WTC11 (cell line): ENCODE measurements around the gene ARRDC1. TPM values are rescaled to one million over a fixed set of nuclear protein-coding genes. Genes with fewer than 3 reads are reported as not detected.

Experiments used
- ATAC-seq: fragments of 200-7000 bp; cut with Tn5 transposase; 2 replicates; pipeline ENCODE4 v1.10.0; 2021; ENCODE audit warnings: mild to moderate bottlenecking, moderate library complexity
- CTCF ChIA-PET: fragments of 300-600 bp; sonication (Branson Sonifier 250); formaldehyde crosslinking; loops from one replicate; lab custom pipeline; 2021; ENCODE audit warnings: antibody characterized with exemption; lab: Charles Lee
- POLR2A ChIA-PET: fragments of 350-600 bp; sonication (Branson Sonifier 250); formaldehyde crosslinking; loops from one replicate; lab custom pipeline; 2021; ENCODE audit warnings: antibody characterized with exemption; lab: Charles Lee
- DNase-seq: peaks from one replicate; pipeline ENCODE4 v3.0.0; 2021; ENCODE audit warnings: low spot score
- H3K27ac Mint-ChIP-seq: 2 replicates; pipeline ENCODE4 v1.8.0; 2021; ENCODE audit warnings: mixed read lengths
- H3K27me3 Mint-ChIP-seq: 2 replicates; pipeline ENCODE4 v1.8.0; 2021; ENCODE audit warnings: low read depth, mild to moderate bottlenecking, moderate library complexity, mixed read lengths
- H3K36me3 Mint-ChIP-seq: 2 replicates; pipeline ENCODE4 v1.8.0; 2021; ENCODE audit warnings: mixed read lengths
- H3K4me1 Mint-ChIP-seq: 2 replicates; pipeline ENCODE4 v1.8.0; 2022; ENCODE audit warnings: mixed read lengths
- H3K4me3 Mint-ChIP-seq: 2 replicates; pipeline ENCODE4 v1.8.0; 2021; ENCODE audit warnings: mild to moderate bottlenecking, moderate library complexity, mixed read lengths
- H3K9me3 Mint-ChIP-seq: 2 replicates; pipeline ENCODE4 v1.8.0; 2021; ENCODE audit warnings: mixed read lengths
- CBFB ChIP-seq: sonication (generic); formaldehyde crosslinking; IDR thresholded peaks from 2 replicates; pipeline ENCODE4 v1.8.1; 2022; ENCODE audit warnings: mild to moderate bottlenecking, low read depth, missing genetic modification reagents
- CREM ChIP-seq: sonication (generic); formaldehyde crosslinking; IDR thresholded peaks from 2 replicates; pipeline ENCODE4 v1.8.1; 2022; ENCODE audit warnings: mild to moderate bottlenecking, missing genetic modification reagents, moderate library complexity
- CTCF ChIP-seq: fragments of 200-600 bp; IDR thresholded peaks from 2 replicates; pipeline ENCODE4 v1.8.0; 2022; ENCODE audit warnings: antibody characterized with exemption
- FOXK1 ChIP-seq: sonication (generic); formaldehyde crosslinking; IDR thresholded peaks from 2 replicates; pipeline ENCODE4 v1.8.0; 2022; ENCODE audit warnings: mild to moderate bottlenecking, moderate library complexity, missing genetic modification reagents
- FOXP1 ChIP-seq: sonication (generic); formaldehyde crosslinking; IDR thresholded peaks from 2 replicates; pipeline ENCODE4 v1.8.0; 2022; ENCODE audit warnings: missing genetic modification reagents, mild to moderate bottlenecking, moderate library complexity, borderline replicate concordance
- IRF1 ChIP-seq: sonication (generic); formaldehyde crosslinking; IDR thresholded peaks from 2 replicates; pipeline ENCODE4 v1.8.0; 2023; ENCODE audit warnings: missing genetic modification reagents
- JUN ChIP-seq: sonication (generic); formaldehyde crosslinking; IDR thresholded peaks from 2 replicates; pipeline ENCODE4 v1.8.0; 2023; ENCODE audit warnings: mild to moderate bottlenecking, missing genetic modification reagents
- MXD4 ChIP-seq: fragments of 250-450 bp; sonication (Bioruptor Pico); IDR thresholded peaks from 2 replicates; pipeline ENCODE4 v1.8.0; 2021; ENCODE audit warnings: mild to moderate bottlenecking, moderate library complexity, borderline replicate concordance
- NFATC4 ChIP-seq: fragments of 250-450 bp; sonication (Bioruptor Pico); IDR thresholded peaks from 2 replicates; pipeline ENCODE4 v1.9.0; 2021; ENCODE audit warnings: mild to moderate bottlenecking
- NR2C2 ChIP-seq: sonication (generic); formaldehyde crosslinking; IDR thresholded peaks from 2 replicates; pipeline ENCODE4 v1.8.0; 2022; ENCODE audit warnings: mild to moderate bottlenecking, missing genetic modification reagents
- PRRX2 ChIP-seq: fragments of 250-450 bp; sonication (Bioruptor Pico); IDR thresholded peaks from 2 replicates; pipeline ENCODE4 v1.8.0; 2021; ENCODE audit warnings: mild to moderate bottlenecking
- SMAD3 ChIP-seq: sonication (generic); formaldehyde crosslinking; IDR thresholded peaks from 2 replicates; pipeline ENCODE4 v1.8.0; 2022; ENCODE audit warnings: missing genetic modification reagents, mild to moderate bottlenecking, borderline replicate concordance
- SP1 ChIP-seq: sonication (generic); formaldehyde crosslinking; conservative IDR thresholded peaks from 2 replicates; pipeline ENCODE4 v1.8.1; 2022; ENCODE audit warnings: missing genetic modification reagents
- TEAD1 ChIP-seq: sonication (generic); formaldehyde crosslinking; IDR thresholded peaks from 2 replicates; pipeline ENCODE4 v1.8.0; 2022; ENCODE audit warnings: mild to moderate bottlenecking, missing genetic modification reagents
- ZNF219 ChIP-seq: sonication (generic); formaldehyde crosslinking; IDR thresholded peaks from 2 replicates; pipeline ENCODE4 v1.8.0; 2023; ENCODE audit warnings: missing genetic modification reagents, mild to moderate bottlenecking, borderline replicate concordance
- ZNF281 ChIP-seq: sonication (generic); formaldehyde crosslinking; IDR thresholded peaks from 2 replicates; pipeline ENCODE4 v1.8.0; 2023; ENCODE audit warnings: mild to moderate bottlenecking, missing genetic modification reagents
- ZNF317 ChIP-seq: sonication (generic); formaldehyde crosslinking; IDR thresholded peaks from 2 replicates; pipeline ENCODE4 v1.8.1; 2023; ENCODE audit warnings: low read depth, mild to moderate bottlenecking, moderate library complexity, missing genetic modification reagents, borderline replicate concordance
- ZNF671 ChIP-seq: fragments of 250-450 bp; sonication (Bioruptor Pico); IDR thresholded peaks from 2 replicates; pipeline ENCODE4 v1.8.0; 2021; ENCODE audit warnings: mild to moderate bottlenecking
- total RNA-seq: library from RNA; stranded (reverse); gene quantifications from 3 replicates; pipeline ENCODE4 v1.2.3, GENCODE V29; 2021
- TF ChIP-seq, protein P1 (sequence below): fragments of 250-450 bp; sonication (Bioruptor Pico); IDR thresholded peaks from 2 replicates; pipeline ENCODE4 v2.1.2; 2022; ENCODE audit warnings: mild to moderate bottlenecking, moderate library complexity

Gene ARRDC1
- total RNA-seq, 1 experiment from 2014 or later = 41.3 TPM

- H3K27me3 Mint-ChIP-seq = no peaks in the 10 kb centered on the region
These were observed 53.3 kb downstream of the ARRDC1 start for GRCh38 chr9:137658781-137659180.

GRCh38 chr9:137660144-137660543 lies 54.7 kb downstream of the ARRDC1 start:
- TF ChIP-seq JUN = no peak
- no peak for TF ChIP-seq ZNF219 (CRISPR knock-in tag)
- TF ChIP-seq TEAD1 = no peak
- TF ChIP-seq, protein P1, sequence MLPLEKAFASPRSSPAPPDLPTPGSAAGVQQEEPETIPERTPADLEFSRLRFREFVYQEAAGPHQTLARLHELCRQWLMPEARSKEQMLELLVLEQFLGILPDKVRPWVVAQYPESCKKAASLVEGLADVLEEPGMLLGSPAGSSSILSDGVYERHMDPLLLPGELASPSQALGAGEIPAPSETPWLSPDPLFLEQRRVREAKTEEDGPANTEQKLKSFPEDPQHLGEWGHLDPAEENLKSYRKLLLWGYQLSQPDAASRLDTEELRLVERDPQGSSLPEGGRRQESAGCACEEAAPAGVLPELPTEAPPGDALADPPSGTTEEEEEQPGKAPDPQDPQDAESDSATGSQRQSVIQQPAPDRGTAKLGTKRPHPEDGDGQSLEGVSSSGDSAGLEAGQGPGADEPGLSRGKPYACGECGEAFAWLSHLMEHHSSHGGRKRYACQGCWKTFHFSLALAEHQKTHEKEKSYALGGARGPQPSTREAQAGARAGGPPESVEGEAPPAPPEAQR (CRISPR knock-in tag) = no peak
- TF ChIP-seq ZNF671 (CRISPR knock-in tag) = no peak
- no peak for TF ChIP-seq MXD4 (CRISPR knock-in tag)
- DNase-seq = no peak
- POLR2A ChIA-PET = no interaction called here
- no peak for ATAC-seq
- Mint-ChIP-seq H3K4me1 (peaks cover 42% of the 10 kb centered on the region), H3K4me3 (no peak overlapping the region), H3K27ac (no peak overlapping the region; the same call in 1 of the 2 replicates), H3K27me3 (no peaks in the 10 kb centered on the region), H3K9me3 (no peaks in the 10 kb centered on the region), H3K36me3 (no peaks in the 10 kb centered on the region)
- CTCF ChIA-PET = interaction anchor here (0.6 to 1.1 kb wide), 3 partner anchors 12 to 84 kb away, joined by 3 to 7 read pairs (median 4); no protein-coding TSS in a partner anchor

More at GRCh38 chr9:137658781-137659180, 53.3 kb downstream of the ARRDC1 start:
- Mint-ChIP-seq H3K9me3 (no peaks in the 10 kb centered on the region), H3K4me3 (no peak overlapping the region), H3K4me1 (peaks cover 40% of the 10 kb centered on the region), H3K27ac (peak overlapping the region; percentile 24; the same call in 1 of the 2 replicates), H3K36me3 (peaks cover 5% of the 10 kb centered on the region)
- TF ChIP-seq FOXP1 = no peak
- TF ChIP-seq PRRX2 = no peak
- no peak for TF ChIP-seq NR2C2 (CRISPR knock-in tag)
- TF ChIP-seq CBFB (CRISPR knock-in tag) = no peak
- TF ChIP-seq ZNF317 (CRISPR knock-in tag) = no peak
- TF ChIP-seq IRF1 (CRISPR knock-in tag) = no peak
- no peak for TF ChIP-seq ZNF281
- TF ChIP-seq FOXK1 = no peak
- TF ChIP-seq NFATC4 = no peak
- no peak for TF ChIP-seq CTCF
- no peak for TF ChIP-seq CREM
- no peak for TF ChIP-seq ZNF671 (CRISPR knock-in tag)
- TF ChIP-seq SP1 (CRISPR knock-in tag) = no peak
- no peak for TF ChIP-seq SMAD3 (CRISPR knock-in tag)
- POLR2A ChIA-PET = no interaction called here
- no peak for ATAC-seq
- DNase-seq = no peak
- CTCF ChIA-PET = interaction anchor here (0.8 to 1.2 kb wide), 3 partner anchors 14 to 36 kb away, joined by 3 read pairs; no protein-coding TSS in a partner anchor
